ENCODE measurements around the gene ARMC8. TPM values are rescaled to one million over a fixed set of nuclear protein-coding genes. Genes with fewer than 3 reads are reported as not detected.

Gene ARMC8
- total and polyA plus RNA-seq, 5 donors from 2014 or later = 47.2 to 98.1 (median 54.7) TPM

DNA sequence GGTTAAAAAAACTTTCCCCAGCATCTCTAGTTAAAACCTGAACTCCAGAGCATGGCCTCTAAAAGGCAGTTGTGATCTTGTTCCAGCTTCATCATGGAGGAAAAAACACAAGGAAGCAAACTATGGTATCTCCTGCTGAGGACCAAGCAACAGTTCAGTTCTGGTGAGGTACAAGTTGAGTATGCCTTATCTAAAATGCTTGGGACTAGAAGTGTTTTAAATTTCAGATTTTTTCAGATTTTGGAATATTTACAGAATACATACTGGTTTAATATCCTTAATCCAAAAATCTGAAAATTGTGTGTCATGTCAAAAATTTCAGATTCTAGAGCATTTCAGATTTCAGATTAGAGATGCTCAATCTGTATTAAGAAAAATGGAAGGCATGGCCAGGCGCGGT is 22.0 kb upstream of the ARMC8 start:
- no peaks in the 10 kb centered on the region for H3K27me3 Mint-ChIP-seq
- H3K9me3 ChIP-seq (ENCODE audit: control insufficient read depth in 2 of 2, low read length in 2 of 2) = no peaks in the 10 kb centered on the region
- H3K36me3 ChIP-seq (ENCODE audit: control insufficient read depth, insufficient read depth, low read length) = peaks cover 76% of the 10 kb centered on the region
- H3K4me3 ChIP-seq (ENCODE audit: low read depth, low read length) = no peak overlapping the region
- H3K9me3 Mint-ChIP-seq = no peaks in the 10 kb centered on the region
- no peak for DNase-seq
- H3K27me3 ChIP-seq (ENCODE audit: control insufficient read depth, insufficient read depth, low read length) = no peaks in the 10 kb centered on the region
- ATAC-seq (ENCODE audit: low read depth in 2 of 2) = no peak
- no peak overlapping the region for H3K27ac ChIP-seq (ENCODE audit: insufficient read depth, low read length, poor library complexity, severe bottlenecking)
- H3K27ac Mint-ChIP-seq = no peak overlapping the region
- peaks cover 51% of the 10 kb centered on the region for H3K36me3 Mint-ChIP-seq
- H3K4me1 Mint-ChIP-seq = peaks cover 6 to 25% (median 12%) of the 10 kb centered on the region in 4 donors
- H3K4me3 Mint-ChIP-seq = no peak overlapping the region
- H3K4me1 ChIP-seq (ENCODE audit: control insufficient read depth, insufficient read depth, low read length, poor library complexity, severe bottlenecking) = no peaks in the 10 kb centered on the region

DNA sequence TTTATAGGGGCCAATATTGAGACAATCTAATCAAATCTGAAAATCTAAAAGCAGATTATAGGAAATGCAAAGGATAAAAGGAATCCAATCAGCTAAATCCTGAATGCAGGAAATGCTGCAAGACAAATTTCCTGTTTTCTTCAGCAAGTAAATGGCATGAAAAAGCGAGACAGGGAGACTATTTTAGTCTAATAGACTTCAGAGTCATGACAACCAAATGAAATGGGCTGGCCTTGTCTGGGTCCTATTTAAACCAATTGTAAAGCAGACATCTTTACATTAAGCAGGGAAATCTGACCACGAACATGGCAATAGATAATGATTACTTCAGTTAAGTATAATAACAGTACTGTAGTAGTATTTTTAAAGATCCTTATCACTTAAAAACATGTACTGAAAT is 14.5 kb upstream of the ARMC8 start:
- Mint-ChIP-seq H3K36me3 (peaks cover 13% of the 10 kb centered on the region), H3K4me1 (peaks cover 23 to 51% (median 42%) of the 10 kb centered on the region in 4 donors), H3K9me3 (no peaks in the 10 kb centered on the region), H3K4me3 (peak overlapping the region; percentile 47 to 100 (median 89)), H3K27me3 (peaks cover 6% of the 10 kb centered on the region), H3K27ac (peak overlapping the region in 2 of 3 donors; percentile 79)
- no peak for ATAC-seq (ENCODE audit: low read depth in 2 of 2)
- H3K4me3 ChIP-seq (ENCODE audit: low read depth, low read length) = peak overlapping the region; percentile 98
- no peaks in the 10 kb centered on the region for H3K9me3 ChIP-seq (ENCODE audit: control insufficient read depth in 2 of 2, low read length in 2 of 2)
- no peak for DNase-seq
- peaks cover 31% of the 10 kb centered on the region for H3K36me3 ChIP-seq (ENCODE audit: control insufficient read depth, insufficient read depth, low read length)
- no peak overlapping the region for H3K27ac ChIP-seq (ENCODE audit: insufficient read depth, low read length, poor library complexity, severe bottlenecking)
- H3K4me1 ChIP-seq (ENCODE audit: control insufficient read depth, insufficient read depth, low read length, poor library complexity, severe bottlenecking) = peaks cover 28% of the 10 kb centered on the region
- no peaks in the 10 kb centered on the region for H3K27me3 ChIP-seq (ENCODE audit: control insufficient read depth, insufficient read depth, low read length)

DNA sequence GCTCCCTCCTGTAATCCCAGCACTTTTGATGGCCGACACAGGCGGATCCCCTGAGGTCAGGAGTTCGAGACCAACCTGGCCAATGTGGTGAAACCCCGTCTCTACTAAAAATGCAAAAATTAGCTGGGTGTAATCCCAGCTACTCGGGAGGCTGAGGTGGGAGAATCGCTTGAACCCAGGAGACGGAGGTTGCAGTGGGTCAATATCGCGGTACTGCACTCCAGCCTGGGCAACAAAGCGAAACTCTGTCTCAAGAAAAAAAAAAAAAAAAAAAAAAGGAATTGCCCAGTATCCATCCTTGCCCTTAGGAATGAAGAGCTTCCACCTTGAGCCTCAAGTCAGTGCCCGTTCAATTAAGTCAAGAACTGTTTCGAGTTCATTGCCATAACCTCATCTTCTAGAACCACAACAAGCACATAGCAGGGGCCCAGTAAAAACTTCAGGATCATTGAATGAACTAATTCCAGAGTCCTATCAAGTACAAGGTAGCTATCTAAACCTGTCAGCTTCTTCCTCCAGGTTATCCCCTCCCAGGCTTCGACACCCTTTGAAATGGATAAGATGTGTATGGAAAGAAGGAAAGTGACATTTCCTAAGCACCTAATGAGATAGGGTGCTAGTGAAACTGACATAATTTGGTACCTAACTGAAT is 13.2 kb upstream of the ARMC8 start:
- DNase-seq (no peak), ATAC-seq (ENCODE audit: low read depth in 2 of 2) (no peak)
- Histone ChIP-seq H3K9me3 (ENCODE audit: control insufficient read depth in 2 of 2, low read length in 2 of 2) (no peaks in the 10 kb centered on the region), H3K4me1 (ENCODE audit: control insufficient read depth, insufficient read depth, low read length, poor library complexity, severe bottlenecking) (peaks cover 28% of the 10 kb centered on the region), H3K36me3 (ENCODE audit: control insufficient read depth, insufficient read depth, low read length) (peaks cover 20% of the 10 kb centered on the region), H3K27me3 (ENCODE audit: control insufficient read depth, insufficient read depth, low read length) (no peaks in the 10 kb centered on the region), H3K4me3 (ENCODE audit: low read depth, low read length) (peak overlapping the region; percentile 98), H3K27ac (ENCODE audit: insufficient read depth, low read length, poor library complexity, severe bottlenecking) (peak overlapping the region; percentile 80)
- peaks cover 11% of the 10 kb centered on the region for H3K36me3 Mint-ChIP-seq
- H3K27me3 Mint-ChIP-seq = peaks cover 6% of the 10 kb centered on the region
- H3K4me1 Mint-ChIP-seq = peaks cover 23 to 50% (median 42%) of the 10 kb centered on the region in 4 donors
- H3K27ac Mint-ChIP-seq = peak overlapping the region; percentile 97 to 99 (median 98)
- H3K4me3 Mint-ChIP-seq = peak overlapping the region; percentile 98 to 100 (median 99)
- H3K9me3 Mint-ChIP-seq = no peaks in the 10 kb centered on the region

DNA sequence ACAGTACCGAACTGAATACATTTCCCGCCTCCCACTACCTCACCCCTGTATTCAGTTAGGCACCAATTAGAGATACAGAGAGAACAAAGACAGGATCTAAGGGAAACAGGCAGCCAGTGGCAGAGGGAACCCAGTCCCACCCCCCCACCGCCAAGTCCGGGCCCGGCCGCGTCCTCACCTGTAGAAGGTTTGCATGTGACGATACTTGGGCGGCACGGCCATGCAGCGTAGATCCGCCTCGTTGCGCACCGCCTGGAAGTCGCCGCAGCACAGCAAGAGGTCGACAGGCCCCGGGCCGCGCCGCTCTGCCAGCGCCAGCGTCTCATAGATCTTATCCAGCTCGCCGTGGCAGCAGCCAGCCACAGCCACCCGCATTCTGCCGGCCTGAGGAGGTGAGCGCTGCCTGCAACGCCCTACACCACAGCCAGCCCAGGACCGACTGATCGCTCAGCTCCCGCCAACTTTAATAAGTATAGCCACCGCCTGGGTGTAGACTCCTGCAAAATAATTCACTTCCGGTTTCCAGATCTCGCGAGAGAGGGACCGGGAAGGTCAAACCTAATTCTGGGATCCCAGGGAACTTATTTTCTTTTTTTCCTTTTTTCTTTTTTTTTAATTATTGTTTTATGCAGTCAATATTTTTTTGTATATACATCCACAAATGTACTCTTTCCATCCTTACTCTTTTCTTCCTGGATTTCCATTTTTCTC is 12.5 kb upstream of the ARMC8 start, which contains the start of gene DBR1:
Gene DBR1, minus strand, starts transcription at position 501 of the 711 bp plus-strand sequence. Its CDS starts 126 bp downstream, at position 375.
- DNase-seq = peak; percentile 72 to 89 (median 81)
- Mint-ChIP-seq H3K4me1 (peaks cover 23 to 48% (median 42%) of the 10 kb centered on the region in 4 donors), H3K27me3 (peaks cover 11% of the 10 kb centered on the region)

DNA sequence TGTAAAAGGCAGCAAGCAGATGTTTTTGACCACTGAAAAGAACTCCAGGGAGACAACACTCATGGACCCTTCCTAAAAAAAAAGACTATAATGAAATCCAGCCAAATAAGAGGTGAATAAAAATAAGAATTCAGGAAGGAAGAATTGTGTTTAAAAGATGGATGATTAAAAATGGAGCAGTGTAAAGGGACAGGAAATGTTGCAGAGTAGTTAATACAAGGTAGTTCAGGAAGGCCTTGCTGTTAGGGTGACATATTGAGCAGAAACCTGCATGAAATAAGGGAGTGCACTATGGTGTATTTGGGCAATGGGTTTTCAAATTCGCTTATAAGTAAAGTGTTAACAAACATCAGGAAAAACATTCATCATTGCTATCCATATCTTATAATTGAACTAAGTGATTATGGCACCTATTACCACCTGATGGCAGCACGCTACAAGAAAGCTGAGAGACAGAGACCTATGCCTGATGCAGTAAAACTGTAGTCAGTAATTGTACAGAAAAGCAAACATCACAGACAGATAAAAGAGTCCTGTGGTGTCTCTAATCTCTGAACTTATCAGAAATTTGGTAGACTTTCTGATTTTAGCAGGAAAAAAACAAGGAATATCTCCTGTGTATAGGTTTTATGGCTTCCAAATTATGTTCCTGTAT is 6.6 kb upstream of the ARMC8 start:
- peak in 2 of 3 donors; percentile 38 to 60 for DNase-seq
- H3K36me3 Mint-ChIP-seq = no peaks in the 10 kb centered on the region
- no peak overlapping the region for H3K27ac Mint-ChIP-seq

More for the DNA sequence above, 12.5 kb upstream of the ARMC8 start, which contains the start of gene DBR1:
- H3K4me3 ChIP-seq (ENCODE audit: low read depth, low read length) = peak within 1 kb of the TSS; percentile 98
- no peaks in the 10 kb centered on the region for H3K9me3 ChIP-seq (ENCODE audit: control insufficient read depth in 2 of 2, low read length in 2 of 2)
- H3K27me3 ChIP-seq (ENCODE audit: control insufficient read depth, insufficient read depth, low read length) = no peaks in the 10 kb centered on the region
- peak; percentile 90 for ATAC-seq (ENCODE audit: low read depth in 2 of 2)
- H3K4me1 ChIP-seq (ENCODE audit: control insufficient read depth, insufficient read depth, low read length, poor library complexity, severe bottlenecking) = peaks cover 28% of the 10 kb centered on the region
- H3K27ac ChIP-seq (ENCODE audit: insufficient read depth, low read length, poor library complexity, severe bottlenecking) = peak within 1 kb of the TSS; percentile 80
- H3K36me3 ChIP-seq (ENCODE audit: control insufficient read depth, insufficient read depth, low read length) = peaks cover 15% of the 10 kb centered on the region
- Mint-ChIP-seq H3K9me3 (no peaks in the 10 kb centered on the region), H3K36me3 (peaks cover 9% of the 10 kb centered on the region), H3K27ac (peak within 1 kb of the TSS; percentile 97 to 99 (median 98)), H3K4me3 (peak within 1 kb of the TSS; percentile 98 to 100 (median 99))

DNA sequence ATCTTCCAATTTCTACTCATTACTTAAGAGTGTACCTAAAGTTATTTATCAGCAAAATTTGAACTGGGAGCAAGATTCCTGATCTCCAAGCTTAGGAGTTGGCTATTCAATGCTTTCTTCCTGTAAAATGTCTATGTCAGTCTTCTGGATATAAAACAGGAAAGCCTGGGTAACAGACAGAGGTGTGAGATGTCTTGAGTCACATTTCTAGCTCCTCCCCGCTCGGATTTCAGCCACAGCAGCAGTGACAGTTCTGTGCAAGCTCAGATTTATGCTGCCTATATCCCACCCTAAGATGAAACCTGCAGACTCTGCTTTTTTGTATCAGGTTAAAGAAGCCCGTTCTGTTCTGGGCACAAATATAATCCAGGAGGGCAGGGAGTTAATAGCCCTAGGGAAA is 2.1 kb upstream of the ARMC8 start:
- peaks cover 4% of the 10 kb centered on the region for H3K36me3 Mint-ChIP-seq
- Histone ChIP-seq H3K27me3 (ENCODE audit: control insufficient read depth, insufficient read depth, low read length) (peaks cover under 1% of the 10 kb centered on the region), H3K36me3 (ENCODE audit: control insufficient read depth, insufficient read depth, low read length) (no peaks in the 10 kb centered on the region), H3K9me3 (ENCODE audit: control insufficient read depth in 2 of 2, low read length in 2 of 2) (no peaks in the 10 kb centered on the region), H3K4me3 (ENCODE audit: low read depth, low read length) (no peak overlapping the region), H3K27ac (ENCODE audit: insufficient read depth, low read length, poor library complexity, severe bottlenecking) (no peak overlapping the region), H3K4me1 (ENCODE audit: control insufficient read depth, insufficient read depth, low read length, poor library complexity, severe bottlenecking) (peaks cover 28% of the 10 kb centered on the region)
- no peaks in the 10 kb centered on the region for H3K9me3 Mint-ChIP-seq
- H3K27ac Mint-ChIP-seq = no peak overlapping the region
- ATAC-seq (ENCODE audit: low read depth in 2 of 2) (no peak), DNase-seq (no peak)
- H3K4me1 Mint-ChIP-seq = peaks cover 10 to 36% (median 25%) of the 10 kb centered on the region in 4 donors
- peaks cover 40% of the 10 kb centered on the region for H3K27me3 Mint-ChIP-seq
- H3K4me3 Mint-ChIP-seq = peak overlapping the region in 1 of 4 donors; percentile 90

More for the DNA sequence above, 6.6 kb upstream of the ARMC8 start:
- Histone ChIP-seq H3K9me3 (ENCODE audit: control insufficient read depth in 2 of 2, low read length in 2 of 2) (no peaks in the 10 kb centered on the region), H3K27me3 (ENCODE audit: control insufficient read depth, insufficient read depth, low read length) (peaks cover 2% of the 10 kb centered on the region), H3K36me3 (ENCODE audit: control insufficient read depth, insufficient read depth, low read length) (no peaks in the 10 kb centered on the region), H3K4me1 (ENCODE audit: control insufficient read depth, insufficient read depth, low read length, poor library complexity, severe bottlenecking) (no peaks in the 10 kb centered on the region), H3K4me3 (ENCODE audit: low read depth, low read length) (no peak overlapping the region), H3K27ac (ENCODE audit: insufficient read depth, low read length, poor library complexity, severe bottlenecking) (no peak overlapping the region)
- Mint-ChIP-seq H3K4me3 (peak overlapping the region in 1 of 4 donors; percentile 10), H3K9me3 (no peaks in the 10 kb centered on the region), H3K4me1 (peaks cover 0 to 7% (median 5%) of the 10 kb centered on the region in 4 donors), H3K27me3 (peaks cover 43% of the 10 kb centered on the region)
- peak; percentile 77 to 94 for ATAC-seq (ENCODE audit: low read depth in 2 of 2)

DNA sequence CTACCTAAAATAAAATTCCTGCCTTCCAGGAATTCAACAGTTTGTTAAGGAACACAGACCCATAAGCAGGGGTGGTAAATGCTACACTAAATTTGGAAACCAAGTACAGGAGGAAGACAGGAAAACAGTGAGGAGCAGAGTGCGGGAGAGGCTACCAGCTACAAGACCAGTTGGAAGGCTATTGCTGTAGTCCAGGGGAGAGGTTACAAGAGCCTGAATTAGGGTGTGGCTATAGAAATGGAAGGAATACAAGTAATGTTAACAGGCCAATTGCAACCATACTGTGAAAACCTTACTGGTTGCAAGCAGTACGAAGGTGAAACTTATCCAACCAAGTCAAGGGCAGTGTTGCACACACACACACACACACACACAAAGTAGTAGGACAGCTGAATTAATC is 880 bp upstream of the ARMC8 start:
- Mint-ChIP-seq H3K27ac (peak overlapping the region; percentile 59 to 97 (median 95)), H3K27me3 (peaks cover 30% of the 10 kb centered on the region), H3K4me1 (peaks cover 16 to 46% (median 34%) of the 10 kb centered on the region in 4 donors), H3K4me3 (peak overlapping the region; percentile 90 to 98 (median 96)), H3K9me3 (no peaks in the 10 kb centered on the region), H3K36me3 (peaks cover 8% of the 10 kb centered on the region)
- Histone ChIP-seq H3K27ac (ENCODE audit: insufficient read depth, low read length, poor library complexity, severe bottlenecking) (no peak overlapping the region), H3K9me3 (ENCODE audit: control insufficient read depth in 2 of 2, low read length in 2 of 2) (no peaks in the 10 kb centered on the region), H3K27me3 (ENCODE audit: control insufficient read depth, insufficient read depth, low read length) (no peaks in the 10 kb centered on the region), H3K4me1 (ENCODE audit: control insufficient read depth, insufficient read depth, low read length, poor library complexity, severe bottlenecking) (peaks cover 28% of the 10 kb centered on the region), H3K36me3 (ENCODE audit: control insufficient read depth, insufficient read depth, low read length) (no peaks in the 10 kb centered on the region), H3K4me3 (ENCODE audit: low read depth, low read length) (peak overlapping the region; percentile 99)
- DNase-seq (no peak), ATAC-seq (ENCODE audit: low read depth in 2 of 2) (no peak)
